ENCODE data around the gene GASK1A. TPM values are rescaled to one million over a fixed set of nuclear protein-coding genes. Genes with fewer than 3 reads are reported as not detected.

GASK1A gene
- total and polyA plus RNA-seq, 7 donors: 0.92 to 32.7 (median 8.1) TPM

GRCh38 chr3:43074482-43074881 is 95.4 kb downstream of the GASK1A start:
- 36 to 70% methylated on average over 4 of the region's 4 CpGs for WGBS, 2 donors
- intact Hi-C loops (cut with DNase I): no loop called here

GRCh38 chr3:43074901-43075689 is 96.0 kb downstream of the GASK1A start:
- intact Hi-C loops (cut with DNase I): no loop called here

More at GRCh38 chr3:43074482-43074881, 95.4 kb downstream of the GASK1A start:
- DNase-seq: no peak
- Histone ChIP-seq H3K4me1 (no peaks in the 10 kb centered on the region), H3K36me3 (peaks cover 2 to 14% (median 3%) of the 10 kb centered on the region in 4 donors), H3K4me3 (no peak overlapping the region), H3K27ac (no peak overlapping the region), H3K27me3 (no peaks in the 10 kb centered on the region), H3K9me3 (no peaks in the 10 kb centered on the region)
- no peak for TF ChIP-seq EP300 (IDR thresholded peaks at IDR 0.05)
- no peak for TF ChIP-seq POLR2A (IDR thresholded peaks at IDR 0.05)
- no peak for TF ChIP-seq POLR2AphosphoS5 (IDR thresholded peaks at IDR 0.05)

GRCh38 chr3:43075904-43076661 is 97.0 kb downstream of the GASK1A start:
- Histone ChIP-seq H3K27me3 (no peaks in the 10 kb centered on the region), H3K4me1 (no peaks in the 10 kb centered on the region), H3K27ac (no peak overlapping the region), H3K9me3 (no peaks in the 10 kb centered on the region), H3K4me3 (no peak overlapping the region), H3K36me3 (peaks cover 16 to 30% (median 19%) of the 10 kb centered on the region in 4 donors)
- TF ChIP-seq POLR2A (IDR thresholded peaks at IDR 0.05) (no peak), EP300 (IDR thresholded peaks at IDR 0.05) (no peak), POLR2AphosphoS5 (IDR thresholded peaks at IDR 0.05) (no peak), CTCF (IDR thresholded peaks at IDR 0.05) (no peak)
- 72 to 75% methylated on average over 5 of the region's 5 CpGs for WGBS, 2 donors
- no peak for DNase-seq
- intact Hi-C loops (cut with DNase I): no loop called here

More at GRCh38 chr3:43074901-43075689, 96.0 kb downstream of the GASK1A start:
- Histone ChIP-seq H3K27me3 (no peaks in the 10 kb centered on the region), H3K36me3 (peaks cover 8 to 20% (median 9%) of the 10 kb centered on the region in 4 donors), H3K9me3 (no peaks in the 10 kb centered on the region), H3K4me3 (no peak overlapping the region), H3K4me1 (no peaks in the 10 kb centered on the region), H3K27ac (no peak overlapping the region)
- TF ChIP-seq EP300 (IDR thresholded peaks at IDR 0.05): no peak
- TF ChIP-seq POLR2A (IDR thresholded peaks at IDR 0.05): no peak
- TF ChIP-seq CTCF (IDR thresholded peaks at IDR 0.05): no peak
- no peak for TF ChIP-seq POLR2AphosphoS5 (IDR thresholded peaks at IDR 0.05)
- WGBS, 2 donors: 88 to 92% methylated on average over 5 of the region's 5 CpGs
- no peak for DNase-seq

- Histone ChIP-seq H3K4me1 (no peaks in the 10 kb centered on the region), H3K27ac (no peak overlapping the region), H3K9me3 (no peaks in the 10 kb centered on the region), H3K36me3 (peaks cover 16 to 34% (median 21%) of the 10 kb centered on the region in 4 donors), H3K27me3 (no peaks in the 10 kb centered on the region), H3K4me3 (no peak overlapping the region)
- DNase-seq: no peak
- intact Hi-C loops (cut with DNase I): no loop called here
- TF ChIP-seq POLR2AphosphoS5 (IDR thresholded peaks at IDR 0.05) (no peak), POLR2A (IDR thresholded peaks at IDR 0.05) (no peak), EP300 (IDR thresholded peaks at IDR 0.05) (no peak), CTCF (IDR thresholded peaks at IDR 0.05) (no peak)
- WGBS, 2 donors: 90% methylated on average over 4 of the region's 4 CpGs
Observed at GRCh38 chr3:43076857-43077256, 97.7 kb downstream of the GASK1A start.

- TF ChIP-seq POLR2AphosphoS5 (IDR thresholded peaks at IDR 0.05): no peak
- TF ChIP-seq EP300 (IDR thresholded peaks at IDR 0.05): no peak
- no peak for TF ChIP-seq CTCF (IDR thresholded peaks at IDR 0.05)
- no peak for TF ChIP-seq POLR2A (IDR thresholded peaks at IDR 0.05)
- Histone ChIP-seq H3K27me3 (no peaks in the 10 kb centered on the region), H3K27ac (no peak overlapping the region), H3K9me3 (no peaks in the 10 kb centered on the region), H3K4me3 (no peak overlapping the region), H3K4me1 (no peaks in the 10 kb centered on the region), H3K36me3 (peaks cover 16 to 34% (median 21%) of the 10 kb centered on the region in 4 donors)
- intact Hi-C loops (cut with DNase I): no loop called here
- WGBS, 2 donors: 97 to 98% methylated on average over 6 of the region's 6 CpGs
- no peak for DNase-seq
Observed at GRCh38 chr3:43077261-43077660, 98.2 kb downstream of the GASK1A start.

Measured in sigmoid colon (tissue), 7 donors.